ENCODE results near the gene SDK1.

DNA sequence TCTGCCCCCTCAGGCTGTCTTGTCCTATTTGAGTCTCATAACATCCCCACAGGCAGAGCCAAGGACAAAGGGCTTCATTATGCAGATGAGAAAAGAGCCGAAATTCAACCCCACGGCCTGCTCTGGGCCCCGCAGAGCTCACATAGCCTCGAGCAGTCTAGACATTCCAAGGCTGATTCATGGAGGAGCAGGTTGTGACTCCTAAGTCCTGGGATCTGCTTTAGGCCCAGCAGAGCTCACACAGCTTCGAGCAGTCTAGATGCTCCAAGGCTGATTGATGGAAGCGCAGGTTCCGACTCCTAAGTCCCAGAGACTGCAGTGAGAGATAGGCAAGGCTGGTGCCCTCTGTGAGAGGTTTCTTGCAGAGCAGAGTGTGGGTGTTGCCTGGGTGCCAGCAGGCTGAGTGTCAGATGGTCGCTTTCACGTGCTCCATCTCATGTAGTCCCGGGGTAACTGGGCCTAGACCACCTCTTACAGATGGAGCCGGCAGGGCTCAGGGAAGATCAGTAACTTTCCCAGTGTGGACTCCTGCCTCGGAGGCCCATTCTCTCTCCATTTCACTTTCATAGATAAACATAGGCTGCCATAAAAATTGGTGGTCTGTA lies 944.9 kb downstream of the SDK1 start:
- TF ChIP-seq, protein P1, sequence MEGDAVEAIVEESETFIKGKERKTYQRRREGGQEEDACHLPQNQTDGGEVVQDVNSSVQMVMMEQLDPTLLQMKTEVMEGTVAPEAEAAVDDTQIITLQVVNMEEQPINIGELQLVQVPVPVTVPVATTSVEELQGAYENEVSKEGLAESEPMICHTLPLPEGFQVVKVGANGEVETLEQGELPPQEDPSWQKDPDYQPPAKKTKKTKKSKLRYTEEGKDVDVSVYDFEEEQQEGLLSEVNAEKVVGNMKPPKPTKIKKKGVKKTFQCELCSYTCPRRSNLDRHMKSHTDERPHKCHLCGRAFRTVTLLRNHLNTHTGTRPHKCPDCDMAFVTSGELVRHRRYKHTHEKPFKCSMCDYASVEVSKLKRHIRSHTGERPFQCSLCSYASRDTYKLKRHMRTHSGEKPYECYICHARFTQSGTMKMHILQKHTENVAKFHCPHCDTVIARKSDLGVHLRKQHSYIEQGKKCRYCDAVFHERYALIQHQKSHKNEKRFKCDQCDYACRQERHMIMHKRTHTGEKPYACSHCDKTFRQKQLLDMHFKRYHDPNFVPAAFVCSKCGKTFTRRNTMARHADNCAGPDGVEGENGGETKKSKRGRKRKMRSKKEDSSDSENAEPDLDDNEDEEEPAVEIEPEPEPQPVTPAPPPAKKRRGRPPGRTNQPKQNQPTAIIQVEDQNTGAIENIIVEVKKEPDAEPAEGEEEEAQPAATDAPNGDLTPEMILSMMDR (conservative IDR thresholded peaks at IDR 0.05), result no peak
- no peak for TF ChIP-seq ZFX (IDR thresholded peaks at IDR 0.05)
